Astrocyte of the spinal cord (primary cell): Measurements from ENCODE around the gene PFN4.
"Not testable (repeated sequence)": the region's sequence is repeated elsewhere in the genome, so short reads cannot be mapped to it uniquely, and the experiment has no call there.

Experiments
- DNase-seq: peaks from one replicate; pipeline ENCODE4 v3.0.0; 2011; ENCODE audit warnings: low read depth, low spot score
- H3K4me3 ChIP-seq: 2 replicates; pipeline ENCODE4 v1.5.1; 2011; ENCODE audit warnings: low read depth, mild to moderate bottlenecking, low read length, moderate library complexity
- in situ Hi-C: cut with HindIII; loops from 2 replicates; pipeline ENCODE4 v1.10.0; 2017; ENCODE audit warnings: low sequenced_read_pairs
- TF ChIP-seq, protein P1 (sequence below): IDR thresholded peaks from 2 replicates; pipeline ENCODE4 v1.5.1; 2012; ENCODE audit warnings: low read depth, mild to moderate bottlenecking, low read length, inconsistent platforms

The PFN4 gene

DNA sequence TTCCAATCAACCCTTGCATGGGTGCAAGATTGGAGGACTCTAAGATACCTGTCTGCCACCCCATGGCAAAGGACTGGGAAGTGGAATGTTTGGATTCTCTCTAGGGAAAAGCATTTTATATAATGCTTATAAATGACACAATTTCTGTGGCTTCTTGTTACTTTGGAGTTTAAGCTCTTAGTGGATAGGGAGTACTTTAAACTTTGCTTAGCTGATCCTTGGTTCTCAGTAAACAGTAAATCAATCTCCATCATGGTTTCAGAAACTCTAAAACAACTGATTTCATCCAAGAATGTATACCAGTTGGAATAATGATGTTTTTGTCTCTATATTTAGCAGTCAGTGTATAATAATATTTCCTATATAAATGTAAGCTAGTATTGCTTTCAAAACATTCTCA, 37.6 kb upstream of the PFN4 start:
- DNase-seq: no peak
- TF ChIP-seq, protein P1, sequence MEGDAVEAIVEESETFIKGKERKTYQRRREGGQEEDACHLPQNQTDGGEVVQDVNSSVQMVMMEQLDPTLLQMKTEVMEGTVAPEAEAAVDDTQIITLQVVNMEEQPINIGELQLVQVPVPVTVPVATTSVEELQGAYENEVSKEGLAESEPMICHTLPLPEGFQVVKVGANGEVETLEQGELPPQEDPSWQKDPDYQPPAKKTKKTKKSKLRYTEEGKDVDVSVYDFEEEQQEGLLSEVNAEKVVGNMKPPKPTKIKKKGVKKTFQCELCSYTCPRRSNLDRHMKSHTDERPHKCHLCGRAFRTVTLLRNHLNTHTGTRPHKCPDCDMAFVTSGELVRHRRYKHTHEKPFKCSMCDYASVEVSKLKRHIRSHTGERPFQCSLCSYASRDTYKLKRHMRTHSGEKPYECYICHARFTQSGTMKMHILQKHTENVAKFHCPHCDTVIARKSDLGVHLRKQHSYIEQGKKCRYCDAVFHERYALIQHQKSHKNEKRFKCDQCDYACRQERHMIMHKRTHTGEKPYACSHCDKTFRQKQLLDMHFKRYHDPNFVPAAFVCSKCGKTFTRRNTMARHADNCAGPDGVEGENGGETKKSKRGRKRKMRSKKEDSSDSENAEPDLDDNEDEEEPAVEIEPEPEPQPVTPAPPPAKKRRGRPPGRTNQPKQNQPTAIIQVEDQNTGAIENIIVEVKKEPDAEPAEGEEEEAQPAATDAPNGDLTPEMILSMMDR: no peak
- no peak overlapping the region for H3K4me3 ChIP-seq
- in situ Hi-C loops: no loop called here

DNA sequence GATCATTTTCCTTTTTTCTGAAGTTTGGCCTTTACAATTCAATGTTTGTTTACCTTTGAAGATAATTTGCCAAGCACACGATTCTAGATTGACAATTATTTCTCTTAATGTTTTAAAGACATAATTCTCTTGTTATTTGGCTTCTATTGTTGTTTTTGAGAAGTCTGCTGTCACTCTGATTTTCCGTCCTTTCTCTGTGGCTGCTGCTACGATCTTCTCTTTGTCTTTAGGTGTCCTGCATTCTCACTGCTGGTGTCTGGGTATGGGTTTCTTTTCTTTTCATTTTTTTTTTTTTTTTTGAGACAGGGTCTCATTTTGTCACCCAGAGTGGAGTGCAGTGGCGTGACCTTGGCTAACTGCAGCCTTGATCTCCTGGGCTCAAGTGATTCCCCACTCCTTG, 36.6 kb upstream of the PFN4 start:
- TF ChIP-seq, protein P1: no peak
- in situ Hi-C loops: no loop called here
- no peak for DNase-seq
- no peak overlapping the region for H3K4me3 ChIP-seq

DNA sequence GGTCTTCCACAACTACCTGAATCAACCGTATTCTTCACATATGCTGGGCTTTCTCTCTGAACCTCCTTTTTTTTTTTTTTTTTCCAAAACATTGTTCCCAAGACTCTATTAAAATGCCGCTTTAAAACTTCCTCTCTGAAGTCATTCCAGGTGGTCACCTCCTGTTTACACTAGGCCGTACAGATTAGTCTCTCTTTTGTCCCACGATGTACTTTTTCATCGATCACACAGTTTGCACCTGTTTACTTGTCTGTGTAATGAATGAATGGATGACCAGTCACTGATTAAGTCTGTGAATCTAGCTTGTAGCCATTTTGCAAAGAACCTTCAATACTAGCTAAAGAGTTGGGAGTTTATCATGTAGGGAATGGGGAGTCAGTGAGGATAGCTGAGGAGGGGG, 35.0 kb upstream of the PFN4 start:
- TF ChIP-seq, protein P1: no peak
- DNase-seq: no peak
- in situ Hi-C loops: no loop called here
- H3K4me3 ChIP-seq: no peak overlapping the region

DNA sequence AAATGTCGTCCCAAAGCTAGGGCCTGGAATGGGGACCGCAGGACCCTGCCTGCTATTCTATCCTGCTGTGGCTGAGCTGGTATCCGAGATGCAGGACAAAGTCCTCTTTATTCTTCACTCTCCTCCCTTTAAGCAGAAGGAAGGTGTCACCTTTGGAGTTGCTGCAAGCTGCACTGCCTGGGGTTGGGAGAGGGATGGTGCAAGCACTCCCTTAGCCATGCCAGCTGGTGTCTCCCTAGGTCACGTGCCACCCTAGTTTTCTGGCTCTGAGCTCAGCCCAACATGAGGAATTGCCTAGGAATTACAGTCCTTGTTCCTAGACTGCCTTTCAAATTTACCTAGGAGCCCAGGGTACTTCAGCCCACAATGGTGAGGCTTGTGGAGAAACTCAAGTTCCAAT, 30.3 kb upstream of the PFN4 start:
- H3K4me3 ChIP-seq: no peak overlapping the region
- in situ Hi-C loops: no loop called here
- DNase-seq: no peak
- TF ChIP-seq, protein P1: no peak

DNA sequence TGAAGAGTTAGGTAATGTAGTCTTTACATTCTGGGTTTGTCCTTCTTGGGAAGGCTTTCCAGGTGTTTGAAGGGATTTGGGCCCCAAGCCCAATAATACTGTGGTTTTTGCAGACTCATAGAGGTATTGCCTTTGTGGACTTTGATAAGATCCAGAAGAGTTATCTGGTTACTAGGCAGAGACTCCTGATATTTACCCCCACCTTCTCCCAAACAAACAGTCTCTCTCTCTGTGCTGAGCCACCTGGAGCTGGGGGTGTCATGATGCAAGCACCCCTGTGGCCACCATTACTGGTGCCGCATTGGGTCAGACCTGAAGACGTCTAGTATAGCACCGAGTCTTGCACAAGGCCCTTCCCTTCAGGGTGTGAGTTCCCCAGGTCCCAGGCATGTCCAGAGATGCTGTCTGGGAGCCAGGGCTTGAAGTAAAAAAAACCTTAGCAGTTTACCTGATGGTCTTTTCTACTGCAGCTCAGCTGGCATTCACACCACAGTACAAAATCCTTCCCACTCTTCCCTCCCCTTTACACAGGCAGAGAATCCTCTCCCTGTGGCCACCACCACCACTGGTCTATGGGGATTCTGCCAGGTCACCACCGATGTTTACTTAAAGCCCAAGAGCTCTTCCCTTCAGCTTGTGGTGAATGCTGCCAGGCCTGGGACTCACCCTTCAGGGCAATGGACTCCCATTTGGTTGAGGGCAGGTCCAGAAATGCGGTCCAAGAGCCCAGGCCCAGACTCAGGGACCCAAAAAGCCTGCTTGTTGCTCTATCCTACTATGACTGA, 29.5 kb upstream of the PFN4 start:
- in situ Hi-C loops: no loop called here
- TF ChIP-seq, protein P1: no peak
- H3K4me3 ChIP-seq: no peak overlapping the region
- no peak for DNase-seq

DNA sequence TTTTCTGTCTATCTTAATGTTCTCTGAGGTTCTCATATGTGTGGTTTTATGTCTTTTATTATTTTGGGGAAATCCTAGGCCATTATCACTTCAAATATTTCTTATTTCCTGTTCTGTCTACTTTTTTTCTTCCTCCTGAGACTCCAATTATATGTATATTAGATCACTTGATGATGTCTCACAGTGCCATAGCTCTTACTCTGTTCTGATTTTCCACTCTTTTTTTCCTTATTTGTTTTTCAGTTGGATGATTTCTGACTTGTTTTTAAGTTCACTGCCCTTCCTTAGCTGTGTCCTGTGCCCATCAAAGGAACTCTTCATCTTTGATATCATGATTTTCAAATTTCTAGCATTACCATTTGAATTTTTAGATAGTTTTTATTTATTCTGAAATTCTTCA, 24.2 kb upstream of the PFN4 start:
- in situ Hi-C loops: no loop called here
- no peak overlapping the region for H3K4me3 ChIP-seq
- TF ChIP-seq, protein P1: no peak
- DNase-seq: peak; percentile 8

DNA sequence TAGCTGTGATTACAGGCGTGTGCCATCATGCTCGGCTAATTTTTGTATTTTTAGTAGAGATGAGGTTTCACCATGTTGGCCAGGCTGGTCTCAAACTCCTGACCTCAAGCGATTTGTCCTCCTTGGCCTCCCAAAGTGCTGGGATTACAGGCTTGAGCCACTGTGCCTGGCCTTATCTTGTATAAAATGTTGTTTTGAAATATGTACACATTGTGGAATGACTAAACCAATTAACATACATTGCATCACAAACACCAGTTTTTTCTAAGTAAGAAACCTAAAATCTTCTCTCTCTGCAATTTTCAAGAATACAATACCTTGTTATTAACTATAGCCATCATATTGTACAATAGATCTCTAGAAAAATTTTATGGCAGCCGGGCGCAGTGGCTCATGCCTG, 17.2 kb upstream of the PFN4 start:
- DNase-seq, H3K4me3 ChIP-seq, in situ Hi-C loops: not testable (repeated sequence)
